Activated CD4-positive, alpha-beta T cell treated with anti-CD3 and anti-CD28 coated beads for 1 hour (primary cell): Measurements from ENCODE around the gene NEXMIF.
"Not testable (repeated sequence)": the region's sequence is repeated elsewhere in the genome, so short reads cannot be mapped to it uniquely, and the experiment has no call there.

Source experiments
- DNase-seq: peaks from one replicate; pipeline ENCODE4 v3.0.0-alpha.2; 2020

Gene NEXMIF

GRCh38 chrX:74788545-74789086 lies 136.6 kb downstream of the NEXMIF start:
- DNase-seq, result no peak

- no peak for DNase-seq
Measured at GRCh38 chrX:74784629-74785028, 140.6 kb downstream of the NEXMIF start.

GRCh38 chrX:74781507-74782034 lies 143.7 kb downstream of the NEXMIF start:
- no peak for DNase-seq

GRCh38 chrX:74779175-74779574 lies 146.1 kb downstream of the NEXMIF start:
- DNase-seq, result no peak

- no peak for DNase-seq
Measured at GRCh38 chrX:74774988-74775387, 150.3 kb downstream of the NEXMIF start.

GRCh38 chrX:74736450-74736849 lies 188.8 kb downstream of the NEXMIF start:
- no peak for DNase-seq

- DNase-seq, result no peak
Measured at GRCh38 chrX:74705269-74705668, 220.0 kb downstream of the NEXMIF start.

- not testable (repeated sequence) for DNase-seq
Measured at GRCh38 chrX:74701343-74701742, 223.9 kb downstream of the NEXMIF start.

GRCh38 chrX:74684466-74684865 lies 240.8 kb downstream of the NEXMIF start:
- no peak for DNase-seq
